SKM-1 (cell line): Measurements from ENCODE around the gene OR2V1.
"Not testable (repeated sequence)": the region's sequence is repeated elsewhere in the genome, so short reads cannot be mapped to it uniquely, and the experiment has no call there.

ENCODE experiments used
- DNase-seq: peaks from one replicate; lab custom pipeline; 2025; ENCODE audit not compliant: unreplicated experiment; lab: John Stamatoyannopoulos, UW

The OR2V1 gene

DNA sequence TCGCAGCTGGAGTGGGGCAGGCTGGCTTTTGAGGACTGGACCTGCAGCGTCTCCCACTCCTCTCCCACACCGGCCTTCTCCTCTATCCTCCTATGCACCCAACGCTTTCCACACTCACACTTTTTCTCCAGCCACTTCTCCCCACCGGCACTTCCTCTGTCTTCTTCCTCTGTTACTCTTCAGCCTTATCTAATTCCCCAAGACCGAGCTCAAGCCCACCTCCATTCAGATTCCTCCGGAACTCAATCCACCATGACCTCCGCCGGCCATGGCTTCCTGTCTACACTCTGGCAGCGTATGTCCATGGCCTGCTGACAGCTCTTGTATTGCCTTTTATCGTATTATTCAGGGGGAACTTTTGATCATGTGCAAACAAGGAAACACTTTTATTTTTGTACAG, 545 bp upstream of the OR2V1 start:
- DNase-seq: no peak

DNA sequence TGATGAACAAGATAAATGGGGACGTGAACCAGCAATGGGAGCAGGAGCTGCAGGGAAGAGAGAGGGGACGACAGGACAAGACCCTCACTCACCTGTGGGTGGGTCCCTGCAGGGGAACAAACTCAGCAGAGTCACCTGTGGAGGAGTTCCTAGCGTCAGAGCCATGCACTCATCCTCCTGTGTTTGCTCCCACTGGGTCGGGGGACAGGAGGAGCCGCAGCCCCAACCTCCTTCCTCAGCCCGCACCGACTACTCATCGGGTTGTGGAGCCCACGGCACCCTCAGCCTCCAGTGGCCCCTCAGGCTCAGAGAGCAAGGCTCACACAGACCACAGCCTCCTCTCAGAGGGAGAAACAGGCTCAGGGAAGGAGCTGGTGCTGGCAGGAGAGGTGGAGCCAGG, 888 bp downstream of the OR2V1 start:
- not testable (repeated sequence) for DNase-seq

DNA sequence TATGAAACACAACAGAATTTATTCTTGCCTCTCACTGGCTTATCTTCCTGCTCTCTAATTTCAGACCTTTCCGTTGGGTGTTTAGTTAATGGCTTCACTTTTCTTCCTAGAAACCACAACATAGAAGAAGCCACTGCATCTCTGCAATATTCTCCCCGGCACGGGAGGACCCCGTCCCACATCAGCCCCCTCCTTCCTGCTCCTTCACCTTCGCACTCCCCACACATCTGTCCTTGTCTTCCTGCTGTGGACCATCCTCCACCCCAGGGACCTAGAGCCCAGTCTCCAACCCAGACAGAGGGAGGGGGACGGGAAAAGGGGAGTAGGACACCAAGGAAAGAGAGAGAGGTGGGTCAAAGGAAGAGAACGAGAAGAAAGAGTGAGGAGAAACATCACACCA, 1.4 kb downstream of the OR2V1 start:
- no peak for DNase-seq

DNA sequence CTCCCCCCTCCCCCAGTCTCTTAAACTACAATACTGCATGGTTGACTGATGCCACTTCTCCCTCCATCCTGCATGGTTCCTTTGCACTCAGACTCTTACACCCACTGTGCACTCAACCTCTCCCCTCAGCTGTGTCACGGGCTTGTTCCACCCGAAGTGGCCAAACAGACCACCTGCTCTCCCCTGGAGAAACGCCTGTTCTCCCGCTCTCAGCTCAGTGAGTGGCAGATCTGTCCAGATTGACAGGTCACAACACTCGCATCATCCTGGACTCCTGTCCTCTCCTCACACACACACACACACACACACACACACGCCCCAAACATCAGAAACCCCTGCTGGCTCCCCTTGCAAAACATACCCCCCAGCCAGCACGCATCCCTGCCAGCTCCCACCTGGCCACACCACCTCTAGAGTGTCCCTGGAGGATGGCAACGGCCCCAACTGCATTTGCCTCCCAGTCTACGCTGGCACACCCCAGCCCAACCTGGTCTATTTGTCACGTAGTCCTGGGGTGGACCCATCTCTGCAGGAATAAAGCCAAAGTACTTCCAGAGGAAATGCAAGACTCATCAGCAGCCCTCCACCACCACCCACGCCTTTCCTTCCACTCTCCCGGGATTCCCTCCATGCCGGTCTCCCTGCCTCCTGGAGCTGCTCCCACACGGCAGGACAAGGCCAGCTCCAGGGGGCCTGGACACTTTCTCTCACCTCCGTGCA, 2.9 kb downstream of the OR2V1 start:
- no peak for DNase-seq

DNA sequence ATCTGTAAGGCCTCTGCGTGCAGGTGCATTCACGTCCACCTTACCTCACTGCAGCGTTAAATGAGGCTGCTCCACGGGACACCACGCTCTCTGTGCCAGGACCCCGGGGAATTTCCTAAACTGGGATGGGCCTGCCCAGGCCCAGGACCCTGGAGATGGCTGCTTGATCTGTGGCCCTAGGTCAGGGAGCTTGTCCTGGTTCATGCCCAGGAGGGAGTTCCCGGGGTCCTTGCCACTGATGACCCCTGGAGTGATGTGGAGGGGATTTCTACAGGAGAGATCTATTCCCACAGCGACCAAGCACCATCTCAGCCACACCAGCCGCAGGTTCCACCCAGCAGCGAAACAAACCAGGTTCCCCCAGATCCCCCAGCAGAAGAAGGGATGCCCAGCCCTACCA, 3.5 kb downstream of the OR2V1 start:
- DNase-seq: no peak

DNA sequence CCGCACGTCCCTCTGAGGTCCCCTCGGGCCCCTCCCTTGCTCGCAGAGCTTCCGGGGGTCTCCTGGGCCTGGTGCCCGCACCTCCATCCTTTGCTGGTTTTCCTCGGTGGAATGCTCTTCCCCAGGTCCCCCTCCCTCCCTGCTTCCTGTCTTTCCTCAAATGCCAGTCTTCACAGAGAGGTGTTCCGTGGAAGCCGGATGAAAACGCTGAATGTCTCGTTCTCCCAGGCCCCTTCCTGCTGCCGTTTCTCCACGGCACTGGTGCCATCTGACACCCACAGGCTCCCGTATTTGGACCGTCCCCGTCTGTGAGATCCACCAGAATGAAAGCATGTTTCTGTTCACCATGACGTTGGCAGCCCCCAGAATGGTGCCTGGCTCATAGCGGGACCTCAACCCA, 4.1 kb downstream of the OR2V1 start:
- DNase-seq: no peak

DNA sequence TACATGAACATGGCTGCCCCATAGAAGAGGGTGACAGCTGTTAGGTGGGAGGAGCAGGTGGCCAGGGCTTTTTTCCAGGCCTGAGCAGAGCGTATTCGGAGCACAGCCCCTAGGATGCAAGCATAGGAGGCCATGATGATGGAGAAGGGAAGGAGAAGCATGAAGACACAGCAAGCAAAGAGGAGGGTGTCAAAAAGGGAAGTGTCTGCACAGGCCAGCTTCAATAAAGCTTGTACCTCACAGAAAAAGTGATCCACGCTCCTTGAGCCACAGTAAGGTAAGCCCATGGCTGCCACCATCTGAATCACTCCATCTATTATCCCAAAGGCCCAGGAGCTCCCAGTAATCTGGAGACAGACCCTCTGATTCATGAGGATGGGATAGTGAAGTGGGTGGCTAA, 6.4 kb downstream of the OR2V1 start:
- DNase-seq: no peak

DNA sequence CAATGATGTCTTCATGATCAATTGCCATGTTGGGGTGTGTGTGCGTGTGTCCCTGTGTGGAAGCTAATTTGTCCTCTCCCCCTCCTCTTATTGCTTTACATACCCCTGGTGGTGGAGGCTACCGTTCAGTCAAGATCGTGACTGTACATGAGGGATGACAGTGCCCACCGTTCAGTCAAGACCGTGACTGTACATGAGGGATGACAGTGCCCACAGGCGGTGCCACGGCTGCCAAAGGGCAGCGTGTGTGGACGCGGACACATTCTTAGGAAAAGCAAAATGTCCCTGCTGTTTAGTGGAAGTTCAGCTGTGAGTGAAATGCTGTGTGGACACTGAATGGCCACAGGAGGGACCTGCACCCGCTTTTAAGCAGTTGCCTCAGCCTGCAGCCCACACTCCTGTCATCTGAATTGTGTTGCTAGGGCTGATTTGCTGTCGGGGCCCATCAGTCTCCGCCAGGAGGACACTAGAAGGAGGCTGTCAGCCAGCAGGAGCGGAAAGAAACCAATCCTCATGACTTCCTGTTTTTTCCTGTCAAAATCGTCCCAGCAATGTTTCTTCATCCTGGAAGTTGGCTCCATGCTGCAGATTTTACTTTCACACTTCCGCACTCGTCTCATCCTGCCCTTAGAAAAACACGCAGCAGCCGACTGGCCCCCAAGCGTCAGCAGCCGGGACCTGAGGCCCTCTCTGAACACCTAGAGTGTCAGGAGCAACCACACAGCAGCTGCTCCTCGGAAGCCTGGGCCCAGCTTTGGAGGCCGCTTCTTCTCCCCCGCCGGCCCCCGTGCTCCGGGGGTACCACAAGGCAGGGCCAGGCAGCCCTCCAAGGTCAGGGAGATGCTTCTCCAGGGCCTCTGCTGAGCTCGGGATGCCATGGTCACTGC, 9.1 kb downstream of the OR2V1 start:
- no peak for DNase-seq

DNA sequence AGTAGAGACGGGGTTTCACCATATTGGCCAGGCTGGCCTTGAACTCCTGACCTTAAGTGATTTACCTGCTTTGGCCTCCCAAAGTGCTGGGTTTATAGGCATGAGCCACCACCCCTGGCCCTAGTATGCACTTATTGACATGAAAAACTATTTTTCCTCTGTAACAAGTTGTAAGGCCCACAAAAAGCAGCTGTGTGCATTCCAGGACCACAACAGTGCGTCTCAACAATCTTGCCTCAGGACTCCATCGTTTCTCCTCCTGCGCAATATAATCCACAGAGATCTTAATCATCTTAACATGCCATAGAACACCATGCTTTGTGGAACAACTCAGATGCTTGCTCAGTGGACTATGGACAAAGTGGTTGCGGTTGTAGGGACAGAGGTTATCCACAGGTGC, 10.2 kb downstream of the OR2V1 start:
- DNase-seq: no peak

DNA sequence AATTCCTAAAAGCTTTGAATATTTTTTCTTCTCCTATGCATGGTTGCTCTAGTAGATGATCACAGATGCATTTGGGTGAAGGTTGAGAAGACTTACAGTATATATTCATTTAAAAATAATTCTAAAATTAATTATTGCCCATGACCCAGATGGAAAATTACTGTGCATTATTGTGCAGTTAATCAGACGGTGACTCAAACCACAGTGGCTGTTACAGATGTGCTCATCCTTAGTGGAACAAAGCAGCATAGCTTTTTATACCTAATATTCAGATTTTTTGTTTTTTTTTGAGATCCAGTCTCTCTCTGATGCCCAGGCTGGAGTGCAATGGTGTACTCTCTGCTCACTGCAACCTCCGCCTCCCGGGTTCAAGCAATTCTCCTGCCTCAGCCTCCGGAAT, 10.7 kb downstream of the OR2V1 start:
- DNase-seq: no peak

DNA sequence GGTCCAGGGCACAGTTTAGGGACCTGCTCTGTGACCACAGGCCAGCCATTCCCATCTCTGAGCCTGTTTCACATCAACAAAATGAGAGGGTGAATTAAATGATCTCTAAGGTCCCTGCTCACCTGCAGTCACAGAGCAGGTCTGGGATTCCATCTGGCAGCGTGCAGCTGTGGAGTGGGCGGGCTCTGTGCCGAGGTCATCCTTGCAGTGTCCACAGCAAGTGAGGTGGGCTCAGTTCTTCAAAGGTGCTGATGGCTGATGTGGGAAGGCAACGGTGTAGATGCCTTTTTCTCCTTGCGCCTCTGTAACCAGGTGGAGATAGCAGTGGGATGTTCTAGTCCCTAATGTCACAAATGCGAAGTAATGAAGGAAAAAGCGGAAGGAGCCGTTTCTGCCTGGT, 11.9 kb downstream of the OR2V1 start:
- no peak for DNase-seq

DNA sequence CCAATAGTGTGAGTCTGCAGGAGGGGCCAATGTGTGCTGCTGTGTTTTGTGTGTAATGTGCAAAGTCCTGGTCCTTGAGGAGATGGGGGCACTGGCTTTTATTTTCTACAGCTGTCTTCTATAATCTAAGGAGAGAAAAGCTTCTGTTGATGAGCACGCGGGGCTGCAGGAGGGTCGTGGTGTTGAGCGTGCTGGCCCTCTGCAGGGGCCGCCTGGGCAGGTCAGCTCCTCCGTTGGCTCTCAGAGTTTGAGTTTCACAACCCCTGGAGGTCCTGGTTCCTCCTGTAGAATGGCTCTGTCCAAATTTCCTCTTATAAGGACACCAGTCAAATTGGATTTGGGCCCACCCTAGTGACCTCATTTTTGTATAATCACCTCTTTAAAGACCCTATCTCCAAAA, 12.6 kb downstream of the OR2V1 start:
- no peak for DNase-seq

DNA sequence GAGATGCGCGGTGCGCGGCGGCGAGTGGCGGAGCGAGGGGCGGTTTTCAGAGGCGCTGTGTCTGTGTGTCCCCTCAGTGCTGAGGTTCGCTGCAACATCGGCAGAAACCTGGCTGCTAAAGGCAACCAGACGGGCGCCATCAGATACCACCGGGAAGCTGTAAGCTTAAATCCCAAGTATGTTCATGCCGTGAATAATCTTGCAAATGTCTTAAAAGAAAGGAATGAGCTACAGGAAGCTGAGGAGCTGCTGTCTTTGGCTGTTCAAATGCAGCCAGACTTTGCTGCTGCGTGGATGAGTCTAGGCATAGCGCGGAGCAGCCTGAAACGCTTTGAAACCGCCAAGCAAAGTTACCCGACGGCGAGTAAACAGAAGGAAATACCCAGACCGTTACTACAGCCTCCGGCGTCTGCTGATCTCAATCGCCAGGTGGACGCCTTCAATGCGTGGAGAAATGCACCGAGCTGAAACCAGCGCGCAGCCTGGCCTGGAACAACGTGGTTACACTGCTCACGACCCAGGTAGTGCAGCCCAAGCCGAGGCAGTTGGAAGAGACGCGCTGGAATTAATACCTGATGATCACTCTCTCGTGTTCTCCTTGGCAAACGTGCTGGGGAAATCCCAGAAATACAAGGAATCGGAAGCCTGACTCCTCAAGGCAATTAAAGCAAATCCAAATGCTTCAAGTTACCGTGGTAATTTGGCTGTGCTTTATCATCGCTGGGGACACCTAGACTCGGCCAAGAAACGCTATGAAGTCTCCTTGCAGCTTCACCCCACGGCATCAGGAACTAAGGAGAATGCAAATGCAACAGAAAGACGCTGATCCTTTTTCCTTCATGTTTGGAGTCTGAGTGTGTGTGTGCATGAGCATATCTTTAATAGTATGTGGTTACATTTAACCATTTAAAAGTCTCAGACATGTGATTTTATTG, 15.9 kb downstream of the OR2V1 start:
- no peak for DNase-seq

DNA sequence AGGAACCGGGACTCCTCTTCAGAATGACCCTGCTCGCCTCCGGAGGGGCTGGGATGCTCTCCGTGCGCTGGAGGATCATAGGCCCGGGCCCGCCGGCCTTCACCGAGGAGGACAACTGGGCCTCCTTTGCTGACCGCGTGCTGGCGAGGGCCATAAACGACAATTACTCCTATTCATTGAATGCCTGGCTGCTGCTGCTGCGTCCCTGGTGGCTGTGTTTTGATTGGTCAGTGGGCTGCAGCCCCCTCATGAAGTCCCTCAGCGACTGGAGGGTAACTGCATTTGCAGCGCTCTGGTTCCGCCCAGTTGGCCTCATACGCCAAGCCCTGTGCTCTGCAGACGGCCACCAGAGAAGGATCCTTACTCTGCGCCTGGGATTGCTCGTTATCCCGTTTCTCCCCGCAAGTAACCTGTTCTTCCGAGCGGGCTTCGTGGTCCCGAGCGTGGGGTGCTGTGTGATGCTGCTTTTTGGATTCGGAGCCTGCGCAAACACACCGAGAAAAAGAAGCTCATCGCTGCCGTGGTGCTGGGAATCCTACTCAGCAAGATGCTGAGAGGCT, 16.6 kb downstream of the OR2V1 start:
- no peak for DNase-seq

DNA sequence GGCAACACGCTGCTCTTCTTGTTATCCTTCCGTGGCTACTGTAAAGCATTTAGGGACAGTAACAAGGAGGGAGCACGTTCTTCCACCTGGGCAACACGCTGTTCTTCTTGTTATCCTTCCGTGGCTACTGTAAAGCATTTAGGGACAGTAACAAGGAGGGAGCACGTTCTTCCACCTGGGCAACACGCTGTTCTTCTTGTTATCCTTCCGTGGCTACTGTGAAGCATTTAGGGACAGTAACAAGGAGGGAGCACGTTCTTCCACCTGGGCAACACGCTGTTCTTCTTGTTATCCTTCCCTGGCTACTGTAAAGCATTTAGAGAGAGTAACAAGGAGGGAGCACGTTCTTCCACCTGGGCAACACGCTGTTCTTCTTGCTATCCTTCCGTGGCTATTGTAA, 17.4 kb downstream of the OR2V1 start:
- DNase-seq: not testable (repeated sequence)

DNA sequence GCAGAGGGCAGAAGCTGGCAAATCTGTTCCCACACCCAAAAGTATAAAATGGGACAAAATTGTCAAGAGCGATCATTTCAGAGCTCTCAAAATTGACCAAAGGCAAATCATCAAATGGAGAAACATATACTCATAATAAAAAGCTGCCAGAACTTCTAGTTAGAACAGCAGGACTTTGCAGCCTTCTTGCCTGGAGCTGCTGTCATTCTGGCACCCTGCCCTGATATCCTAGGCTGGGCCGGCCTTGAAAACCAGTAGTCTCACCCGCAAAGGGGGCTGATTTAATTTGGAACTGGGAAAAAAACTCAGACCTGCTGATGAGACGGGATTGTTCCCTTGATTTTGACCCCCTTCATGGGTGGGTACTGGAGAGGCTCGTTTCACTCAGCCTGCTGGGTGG, 18.5 kb downstream of the OR2V1 start:
- no peak for DNase-seq

DNA sequence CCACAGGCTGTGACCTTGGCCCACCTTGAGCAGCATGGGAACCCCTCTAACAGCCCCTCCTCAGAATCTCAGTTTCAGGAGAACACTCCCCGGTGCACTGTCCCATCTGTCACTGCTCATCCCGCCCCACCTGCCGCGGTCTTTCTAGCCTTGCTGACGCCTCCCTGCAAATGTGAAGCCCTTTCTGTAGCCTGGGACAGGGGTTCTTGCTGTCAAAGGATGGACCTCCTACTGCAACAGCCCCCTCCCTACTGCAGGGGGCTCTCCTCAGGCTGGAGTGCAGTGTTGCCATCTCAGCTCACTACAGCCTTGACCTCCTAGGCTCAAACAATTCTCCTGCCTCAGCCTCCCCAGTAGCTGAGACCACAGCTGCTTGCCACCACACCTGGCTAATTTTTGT, 20.0 kb downstream of the OR2V1 start:
- no peak for DNase-seq

DNA sequence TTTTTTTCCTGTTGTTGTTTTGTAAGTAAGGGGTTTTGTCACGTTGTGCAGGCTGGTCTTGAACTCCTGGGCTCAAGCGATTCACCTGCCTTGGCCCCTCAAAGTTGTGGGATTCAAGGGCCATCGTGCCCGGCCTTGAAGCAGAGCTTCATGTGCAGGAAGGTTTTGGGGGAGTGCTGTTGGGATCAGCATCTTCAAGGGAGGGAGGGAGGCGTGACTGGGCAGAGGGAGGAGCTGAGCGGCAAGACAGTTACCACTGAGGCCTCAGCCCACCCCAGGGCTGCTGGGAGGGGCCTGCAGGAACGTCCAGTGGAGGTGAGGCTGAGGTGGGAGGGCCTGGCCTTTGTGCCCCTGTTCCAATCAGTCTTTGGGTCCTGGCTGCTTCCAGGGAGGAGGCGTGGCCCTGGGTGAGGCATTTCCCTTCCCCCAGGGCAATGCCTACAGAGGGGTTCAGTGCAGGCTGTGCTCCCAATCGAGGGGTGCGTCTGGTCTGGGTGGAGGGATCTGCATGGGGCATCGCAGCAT, 21.4 kb downstream of the OR2V1 start:
- no peak for DNase-seq

DNA sequence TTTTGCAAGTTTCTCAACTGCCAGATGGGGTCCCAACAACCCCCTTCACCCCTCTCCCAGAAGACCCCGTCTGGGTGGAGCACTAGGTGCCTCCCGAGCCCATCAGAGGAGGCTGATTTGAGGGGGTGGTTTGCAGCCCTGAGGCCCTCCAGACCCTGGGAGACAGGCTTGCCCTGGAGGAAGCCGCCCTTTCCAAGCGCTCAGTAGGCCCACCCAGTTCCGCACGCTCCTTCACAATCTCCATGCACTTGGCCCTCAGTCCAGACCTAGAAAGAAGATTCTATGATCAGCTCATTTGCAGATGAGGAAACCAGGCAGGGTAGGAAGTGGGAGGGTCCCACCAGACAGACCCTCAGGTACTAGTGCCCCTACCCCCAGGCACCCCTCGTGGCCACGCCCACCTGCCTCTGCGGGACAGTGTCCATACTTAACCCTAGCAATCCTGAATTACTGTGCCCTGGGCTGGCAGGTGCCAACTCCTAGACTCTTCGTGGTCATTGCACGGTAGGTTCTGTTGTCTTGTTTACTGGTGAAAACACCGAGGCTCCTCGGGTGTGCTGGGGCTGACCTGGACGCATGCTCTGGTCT, 22.3 kb downstream of the OR2V1 start:
- DNase-seq: no peak

DNA sequence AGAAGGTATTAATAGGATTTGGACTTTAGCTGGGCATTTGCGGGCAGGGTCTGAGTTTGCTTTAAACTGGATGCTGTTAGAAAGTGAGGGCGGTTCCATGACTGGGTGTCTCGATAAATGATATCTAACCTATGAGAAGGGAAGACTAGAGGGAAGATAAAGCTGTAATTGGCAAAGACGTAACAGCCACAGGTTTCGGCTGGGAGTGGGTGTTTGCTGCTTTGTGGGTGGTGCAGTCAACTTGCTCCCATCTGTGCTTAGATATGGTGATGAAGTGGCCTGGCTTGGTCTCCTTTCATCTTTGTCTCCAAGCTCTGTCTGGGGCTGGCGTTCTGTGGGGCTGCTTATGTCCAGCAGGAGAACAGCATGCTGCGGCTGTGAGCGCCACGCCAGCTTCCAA, 23.3 kb downstream of the OR2V1 start:
- no peak for DNase-seq
